Activated CD4-positive, alpha-beta T cell treated with anti-CD3 and anti-CD28 coated beads, Interleukin-2, amount 10 ng/mL, durations not matched to agents 24 days and 14 days (primary cell): ENCODE data around the gene HMGXB4. TPM values are rescaled to one million over a fixed set of nuclear protein-coding genes. Genes with fewer than 3 reads are reported as not detected.
A peak's percentile ranks its signal among the peaks of the same experiment; 100 is the strongest.

Experiments used
- DNase-seq: peaks from one replicate; pipeline ENCODE4 v3.0.0; 2022
- H3K27ac Mint-ChIP-seq: one replicate; pipeline ENCODE4 v1.8.0; 2022; ENCODE audit warnings: mild to moderate bottlenecking, mixed read lengths
- H3K27me3 Mint-ChIP-seq: one replicate; pipeline ENCODE4 v1.8.0; 2022; ENCODE audit warnings: mixed read lengths
- H3K36me3 Mint-ChIP-seq: one replicate; pipeline ENCODE4 v1.8.0; 2022; ENCODE audit warnings: low read depth, mild to moderate bottlenecking, mixed read lengths
- H3K4me1 Mint-ChIP-seq: one replicate; pipeline ENCODE4 v1.8.0; 2021; ENCODE audit warnings: mixed read lengths
- H3K4me3 Mint-ChIP-seq: one replicate; pipeline ENCODE4 v1.8.0; 2022; ENCODE audit warnings: mild to moderate bottlenecking, moderate library complexity, mixed read lengths
- H3K9me3 Mint-ChIP-seq: one replicate; pipeline ENCODE4 v1.8.0; 2021; ENCODE audit warnings: mixed read lengths
- intact Hi-C: fragments of 100-400 bp; cut with micrococcal nuclease; formaldehyde crosslinking; loops from one replicate; pipeline ENCODE4 v1.15.1; 2023
- total RNA-seq: library from RNA; stranded (reverse); gene quantifications from 2 replicates; pipeline ENCODE4 v1.2.3, GENCODE V29; 2022

HMGXB4 gene
- total RNA-seq, 1 donor from 2014 or later = 47.7 TPM

- Mint-ChIP-seq H3K9me3 (no peaks in the 10 kb centered on the region), H3K36me3 (no peaks in the 10 kb centered on the region), H3K4me1 (peaks cover 70% of the 10 kb centered on the region), H3K27ac (peak overlapping the region; percentile 35), H3K4me3 (no peak overlapping the region), H3K27me3 (no peaks in the 10 kb centered on the region)
- no peak for DNase-seq
- intact Hi-C loops = no loop called here
These were observed 53.6 kb downstream of the HMGXB4 start for GRCh38 chr22:35310556-35311550.

GRCh38 chr22:35311551-35311999 lies 54.3 kb downstream of the HMGXB4 start:
- H3K4me1 Mint-ChIP-seq = peaks cover 68% of the 10 kb centered on the region
- no peaks in the 10 kb centered on the region for H3K36me3 Mint-ChIP-seq
- peak overlapping the region; percentile 56 for H3K27ac Mint-ChIP-seq
- no peak overlapping the region for H3K4me3 Mint-ChIP-seq
- no peaks in the 10 kb centered on the region for H3K27me3 Mint-ChIP-seq
- intact Hi-C loops = no loop called here
- no peak for DNase-seq
- H3K9me3 Mint-ChIP-seq = no peaks in the 10 kb centered on the region

- H3K9me3 Mint-ChIP-seq = no peaks in the 10 kb centered on the region
- DNase-seq = no peak
- no peak overlapping the region for H3K4me3 Mint-ChIP-seq
These were observed 55.1 kb downstream of the HMGXB4 start for GRCh38 chr22:35312198-35313059.

GRCh38 chr22:35313311-35314121 lies 56.2 kb downstream of the HMGXB4 start:
- H3K27ac Mint-ChIP-seq = no peak overlapping the region
- no peak overlapping the region for H3K4me3 Mint-ChIP-seq
- DNase-seq = no peak
- H3K36me3 Mint-ChIP-seq = no peaks in the 10 kb centered on the region
- H3K4me1 Mint-ChIP-seq = peaks cover 51% of the 10 kb centered on the region
- intact Hi-C loops = no loop called here
- no peaks in the 10 kb centered on the region for H3K9me3 Mint-ChIP-seq
- no peaks in the 10 kb centered on the region for H3K27me3 Mint-ChIP-seq

More at GRCh38 chr22:35312198-35313059, 55.1 kb downstream of the HMGXB4 start:
- peaks cover 61% of the 10 kb centered on the region for H3K4me1 Mint-ChIP-seq
- intact Hi-C loops = no loop called here
- H3K27me3 Mint-ChIP-seq = no peaks in the 10 kb centered on the region
- H3K27ac Mint-ChIP-seq = peak overlapping the region; percentile 17
- H3K36me3 Mint-ChIP-seq = no peaks in the 10 kb centered on the region

- no peak for DNase-seq
- intact Hi-C loops = no loop called here
- H3K4me1 Mint-ChIP-seq = peaks cover 43% of the 10 kb centered on the region
- H3K27me3 Mint-ChIP-seq = no peaks in the 10 kb centered on the region
- H3K27ac Mint-ChIP-seq = peak overlapping the region; percentile 51
- H3K36me3 Mint-ChIP-seq = no peaks in the 10 kb centered on the region
- no peaks in the 10 kb centered on the region for H3K9me3 Mint-ChIP-seq
- no peak overlapping the region for H3K4me3 Mint-ChIP-seq
These were observed 57.1 kb downstream of the HMGXB4 start for GRCh38 chr22:35314161-35314942.

GRCh38 chr22:35315141-35315854 lies 58.0 kb downstream of the HMGXB4 start:
- intact Hi-C loops = no loop called here
- Mint-ChIP-seq H3K4me3 (no peak overlapping the region), H3K36me3 (no peaks in the 10 kb centered on the region), H3K4me1 (peaks cover 35% of the 10 kb centered on the region), H3K27me3 (no peaks in the 10 kb centered on the region), H3K9me3 (no peaks in the 10 kb centered on the region), H3K27ac (no peak overlapping the region)
- no peak for DNase-seq

GRCh38 chr22:35315855-35316745 lies 58.8 kb downstream of the HMGXB4 start:
- peaks cover 27% of the 10 kb centered on the region for H3K4me1 Mint-ChIP-seq
- H3K9me3 Mint-ChIP-seq = no peaks in the 10 kb centered on the region
- no peaks in the 10 kb centered on the region for H3K27me3 Mint-ChIP-seq
- peaks cover 3% of the 10 kb centered on the region for H3K36me3 Mint-ChIP-seq
- DNase-seq = no peak
- intact Hi-C loops = no loop called here
- H3K27ac Mint-ChIP-seq = no peak overlapping the region
- H3K4me3 Mint-ChIP-seq = no peak overlapping the region

- Mint-ChIP-seq H3K4me3 (no peak overlapping the region), H3K27me3 (no peaks in the 10 kb centered on the region), H3K27ac (no peak overlapping the region), H3K36me3 (peaks cover 6% of the 10 kb centered on the region), H3K9me3 (no peaks in the 10 kb centered on the region), H3K4me1 (peaks cover 24% of the 10 kb centered on the region)
- intact Hi-C loops = no loop called here
- no peak for DNase-seq
These were observed 59.5 kb downstream of the HMGXB4 start for GRCh38 chr22:35316751-35317150.

GRCh38 chr22:35317680-35318290 lies 60.5 kb downstream of the HMGXB4 start:
- H3K27me3 Mint-ChIP-seq = no peaks in the 10 kb centered on the region
- H3K36me3 Mint-ChIP-seq = peaks cover 7% of the 10 kb centered on the region
- no peaks in the 10 kb centered on the region for H3K9me3 Mint-ChIP-seq
- H3K4me1 Mint-ChIP-seq = peaks cover 16% of the 10 kb centered on the region
- intact Hi-C loops = no loop called here
- H3K27ac Mint-ChIP-seq = no peak overlapping the region
- H3K4me3 Mint-ChIP-seq = no peak overlapping the region
- DNase-seq = no peak

GRCh38 chr22:35318346-35319215 lies 61.3 kb downstream of the HMGXB4 start:
- no peaks in the 10 kb centered on the region for H3K27me3 Mint-ChIP-seq
- H3K36me3 Mint-ChIP-seq = peaks cover 9% of the 10 kb centered on the region
- no peak overlapping the region for H3K4me3 Mint-ChIP-seq
- H3K27ac Mint-ChIP-seq = no peak overlapping the region
- H3K9me3 Mint-ChIP-seq = no peaks in the 10 kb centered on the region
- DNase-seq = no peak
- H3K4me1 Mint-ChIP-seq = peaks cover 11% of the 10 kb centered on the region
- intact Hi-C loops = no loop called here
